Iris pigment epithelial cell (primary cell): ENCODE results near the gene ENKD1.

Experiments used
- DNase-seq: peaks from one replicate; pipeline ENCODE4 v3.0.0-alpha.2; 2011; ENCODE audit warnings: low read depth

ENKD1 gene

GRCh38 chr16:67678354-67679023 is 11.9 kb upstream of the ENKD1 start:
- no peak for DNase-seq

GRCh38 chr16:67677712-67678111 is 11.2 kb upstream of the ENKD1 start:
- DNase-seq, result no peak

- no peak for DNase-seq
These were observed 10.4 kb upstream of the ENKD1 start for GRCh38 chr16:67676939-67677338.

GRCh38 chr16:67676516-67676915 is 10.0 kb upstream of the ENKD1 start:
- DNase-seq, result no peak

- DNase-seq, result no peak
These were observed 9.4 kb upstream of the ENKD1 start for GRCh38 chr16:67675999-67676398.

GRCh38 chr16:67675579-67675935 is 9.0 kb upstream of the ENKD1 start:
- no peak for DNase-seq

- DNase-seq, result no peak
These were observed 8.5 kb upstream of the ENKD1 start for GRCh38 chr16:67674851-67675578.

GRCh38 chr16:67673712-67674580 is 7.4 kb upstream of the ENKD1 start:
- DNase-seq, result no peak

- peak; percentile 69 for DNase-seq
These were observed 6.5 kb upstream of the ENKD1 start for GRCh38 chr16:67672739-67673662.

GRCh38 chr16:67672306-67672705 is 5.8 kb upstream of the ENKD1 start:
- DNase-seq, result no peak

- no peak for DNase-seq
These were observed 3.0 kb upstream of the ENKD1 start for GRCh38 chr16:67669499-67670101.

GRCh38 chr16:67668495-67669157 is 2.1 kb upstream of the ENKD1 start:
- no peak for DNase-seq

- peak; percentile 87 for DNase-seq
These were observed 1.4 kb upstream of the ENKD1 start for GRCh38 chr16:67667817-67668494.

GRCh38 chr16:67667453-67667816 is 885 bp upstream of the ENKD1 start:
- no peak for DNase-seq

- peak; percentile 32 for DNase-seq
These were observed 458 bp downstream of the ENKD1 start for GRCh38 chr16:67666032-67666551.

GRCh38 chr16:67665598-67665997 is 952 bp downstream of the ENKD1 start:
- DNase-seq, result no peak

GRCh38 chr16:67664871-67665270 is 1.7 kb downstream of the ENKD1 start:
- no peak for DNase-seq

GRCh38 chr16:67664258-67664657 is 2.3 kb downstream of the ENKD1 start:
- DNase-seq, result no peak

- no peak for DNase-seq
These were observed 2.7 kb downstream of the ENKD1 start for GRCh38 chr16:67663877-67664222.
